Measurements from ENCODE around the gene MAD2L1BP. TPM values are rescaled to one million over a fixed set of nuclear protein-coding genes. Genes with fewer than 3 reads are reported as not detected.
A peak's percentile ranks its signal among the peaks of the same experiment; 100 is the strongest.

The MAD2L1BP gene
- total RNA-seq, 4 donors from 2014 or later, result 32.2 to 72.0 (median 58.0) TPM

GRCh38 chr6:43666196-43666920, 30.7 kb downstream of the MAD2L1BP start:
- Histone ChIP-seq H3K27me3 (no peaks in the 10 kb centered on the region), H3K27ac (no peak overlapping the region), H3K36me3 (peaks cover 0 to 9% (median 0%) of the 10 kb centered on the region in 3 donors), H3K4me3 (no peak overlapping the region), H3K4me1 (peaks cover 0 to 28% (median 6%) of the 10 kb centered on the region in 4 donors), H3K9me3 (no peaks in the 10 kb centered on the region)
- DNase-seq, result no peak
- TF ChIP-seq POLR2A (IDR thresholded peaks at IDR 0.05) (no peak), CTCF (IDR thresholded peaks at IDR 0.05) (no peak)

DNA sequence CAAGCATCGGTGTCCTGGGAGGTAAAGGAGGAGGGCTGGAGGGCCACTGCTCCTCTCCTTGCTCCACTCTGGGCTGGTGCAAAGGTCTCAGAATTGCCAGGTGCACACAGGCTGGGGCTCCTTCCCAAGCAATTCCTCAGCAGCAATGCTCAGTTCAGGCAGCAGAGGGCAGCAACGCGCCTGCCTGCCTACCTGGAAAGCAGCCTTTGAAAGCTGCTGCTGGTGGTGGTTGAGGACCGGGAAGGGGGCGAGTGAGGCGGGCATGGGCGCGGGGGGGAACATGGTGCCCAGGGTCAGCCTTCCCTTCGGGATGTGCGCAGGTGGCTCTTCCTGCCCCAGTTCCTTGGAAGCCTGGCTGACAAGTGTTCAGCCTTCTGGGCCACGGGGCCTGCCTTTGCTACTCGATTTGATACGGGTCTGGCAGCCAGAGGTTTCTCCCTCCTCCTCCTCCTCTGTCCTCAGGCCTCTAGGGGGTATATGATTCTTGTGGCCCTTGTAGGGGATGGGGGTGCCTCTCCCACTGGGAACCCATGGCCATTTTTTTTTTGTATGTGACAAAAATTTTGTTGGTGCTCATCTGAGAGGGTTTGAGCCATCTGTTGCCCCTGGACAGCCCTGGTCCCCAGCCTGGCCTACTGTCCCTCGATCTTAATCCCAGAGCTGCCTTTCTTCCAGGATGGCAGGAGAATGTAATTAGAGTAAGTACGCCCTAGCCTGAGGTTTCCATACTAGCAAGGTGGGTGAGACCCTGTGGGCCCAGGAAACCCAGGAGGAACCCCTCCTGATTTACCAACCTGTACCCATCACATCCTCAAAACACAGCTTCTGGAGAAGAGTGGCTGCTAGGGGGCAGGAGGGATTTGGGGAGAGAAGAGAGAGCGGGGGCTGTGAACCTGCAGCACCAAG, 31.9 kb downstream of the MAD2L1BP start:
- H3K27me3 ChIP-seq, result no peaks in the 10 kb centered on the region
- H3K36me3 ChIP-seq, result peaks cover 0 to 20% (median 0%) of the 10 kb centered on the region in 3 donors
- no peaks in the 10 kb centered on the region for H3K9me3 ChIP-seq
- H3K4me3 ChIP-seq, result no peak overlapping the region
- no peak overlapping the region for H3K27ac ChIP-seq
- peak; percentile 90 to 98 (median 96) for TF ChIP-seq CTCF (IDR thresholded peaks at IDR 0.05)
- no peak for TF ChIP-seq POLR2A (IDR thresholded peaks at IDR 0.05)
- peaks cover 0 to 28% (median 6%) of the 10 kb centered on the region in 4 donors for H3K4me1 ChIP-seq
- DNase-seq, result peak; percentile 82 to 96 (median 95)

- Histone ChIP-seq H3K27me3 (no peaks in the 10 kb centered on the region), H3K36me3 (peaks cover 0 to 28% (median 0%) of the 10 kb centered on the region in 3 donors), H3K4me1 (peaks cover 0 to 28% (median 6%) of the 10 kb centered on the region in 4 donors), H3K27ac (no peak overlapping the region), H3K9me3 (no peaks in the 10 kb centered on the region), H3K4me3 (no peak overlapping the region)
- TF ChIP-seq CTCF (IDR thresholded peaks at IDR 0.05) (peak in 5 of 6 experiments; percentile 20 to 53 (median 47)), POLR2A (IDR thresholded peaks at IDR 0.05) (no peak)
- peak; percentile 36 to 71 (median 67) for DNase-seq
Measured at GRCh38 chr6:43668151-43669028, 32.8 kb downstream of the MAD2L1BP start.

DNA sequence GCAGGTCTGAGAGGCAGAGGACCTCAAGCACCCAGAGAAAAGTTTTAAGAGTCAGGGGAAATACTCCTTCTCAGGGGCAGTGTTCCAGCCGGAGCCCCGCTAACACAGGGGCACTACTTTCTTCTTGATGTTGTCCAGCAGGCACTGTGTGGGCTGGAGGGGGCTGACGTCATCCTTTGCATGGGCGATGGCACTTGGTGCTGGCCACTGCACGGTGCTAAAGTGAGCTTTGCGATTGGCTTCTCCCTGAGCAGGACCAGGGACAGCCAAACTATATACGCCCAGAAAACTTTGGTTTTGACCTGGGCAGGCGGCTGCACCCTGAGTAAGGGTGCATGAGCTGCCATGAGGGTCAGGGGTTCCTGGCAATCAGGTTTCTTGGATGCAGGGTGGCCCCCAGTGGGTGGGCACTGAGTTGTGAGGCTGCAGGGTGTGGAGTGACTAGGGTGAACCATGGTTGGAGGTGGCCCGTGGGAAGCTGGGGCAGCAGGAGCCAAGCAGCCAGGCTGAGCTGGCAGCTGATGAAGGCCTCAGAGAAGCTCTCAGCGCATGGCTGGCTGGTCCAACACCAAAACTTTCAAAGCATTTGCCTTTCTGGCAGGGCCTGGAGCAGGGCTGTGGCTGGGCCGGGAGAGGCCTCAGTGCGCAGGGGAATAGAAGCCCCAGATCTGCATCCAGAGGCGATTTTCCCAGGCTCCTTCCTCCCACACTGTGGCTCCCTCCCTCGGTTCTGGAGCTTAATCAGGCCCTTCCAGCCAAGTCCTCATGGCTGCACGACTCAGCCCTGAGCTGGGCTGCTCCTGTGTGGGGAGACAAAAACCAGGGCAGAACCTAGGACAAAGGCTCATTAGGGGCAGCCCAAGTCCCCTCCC, 33.6 kb downstream of the MAD2L1BP start:
- H3K4me1 ChIP-seq, result peaks cover 0 to 28% (median 6%) of the 10 kb centered on the region in 4 donors
- peaks cover 0 to 37% (median 0%) of the 10 kb centered on the region in 3 donors for H3K36me3 ChIP-seq
- no peaks in the 10 kb centered on the region for H3K9me3 ChIP-seq
- no peaks in the 10 kb centered on the region for H3K27me3 ChIP-seq
- H3K4me3 ChIP-seq, result no peak overlapping the region
- TF ChIP-seq CTCF (IDR thresholded peaks at IDR 0.05), result no peak
- TF ChIP-seq POLR2A (IDR thresholded peaks at IDR 0.05), result no peak
- H3K27ac ChIP-seq, result peak overlapping the region in 2 of 4 donors; percentile 17 to 43
- DNase-seq, result no peak
